SK-N-SH (cell line): ENCODE results near the gene CPEB1.

ENCODE experiments used
- MXI1 ChIP-seq: IDR thresholded peaks from 2 replicates; pipeline ENCODE4 v1.6.1; 2012; ENCODE audit warnings: mild to moderate bottlenecking, low read depth, low read length, improper control_type of control experiment
- RCOR1 ChIP-seq: fragments of 150-350 bp; IDR thresholded peaks from 2 replicates; pipeline ENCODE4 v1.6.1; 2017; ENCODE audit warnings: antibody characterized with exemption, low read length
- ZBTB33 ChIP-seq: IDR thresholded peaks from 2 replicates; pipeline ENCODE4 v1.4.0; 2012; ENCODE audit warnings: low read depth, borderline replicate concordance

GRCh38 chr15:82554849-82555248 is 92.3 kb downstream of the CPEB1 start:
- TF ChIP-seq RCOR1: no peak
- TF ChIP-seq ZBTB33: no peak
- TF ChIP-seq MXI1: no peak
